ENCODE measurements around the gene ARHGAP26.

- TF ChIP-seq CTCF (IDR thresholded peaks at IDR 0.05), result no peak
- no peak for TF ChIP-seq POLR2A (IDR thresholded peaks at IDR 0.05)
These were observed 51.0 kb downstream of the ARHGAP26 start for GRCh38 chr5:142821034-142821732.
